ENCODE data around the gene MACROD2.

- no peak for TF ChIP-seq CTCF (conservative IDR thresholded peaks at IDR 0.05; ENCODE audit: low read depth in 2 of 2)
- TF ChIP-seq EZH2phosphoT487 (IDR thresholded peaks at IDR 0.05; ENCODE audit: unreplicated experiment): no peak
- no peak for TF ChIP-seq CREB1 (CRISPR knock-in tag; IDR thresholded peaks at IDR 0.05; ENCODE audit: low read depth)
- no peak for TF ChIP-seq EZH2 (IDR thresholded peaks at IDR 0.05; ENCODE audit: low read depth, unreplicated experiment)
- TF ChIP-seq REST (IDR thresholded peaks at IDR 0.05; ENCODE audit: unreplicated experiment): no peak
- TF ChIP-seq NANOG (IDR thresholded peaks at IDR 0.05; ENCODE audit: borderline replicate concordance): no peak
- TF ChIP-seq POLR2AphosphoS5 (IDR thresholded peaks at IDR 0.05; ENCODE audit: low read depth): no peak
- TF ChIP-seq ZNF331 (CRISPR knock-in tag; IDR thresholded peaks at IDR 0.05; ENCODE audit: low read depth): no peak
- no peak for TF ChIP-seq JUNB (IDR thresholded peaks at IDR 0.05; ENCODE audit: unreplicated experiment)
- TF ChIP-seq STAT1 (IDR thresholded peaks at IDR 0.05; ENCODE audit: unreplicated experiment): no peak
- no peak for TF ChIP-seq ETS1 (IDR thresholded peaks at IDR 0.05)
Observed at GRCh38 chr20:16013631-16014030, 2018.3 kb downstream of the MACROD2 start.

All from GM23338 (cell line).